ENCODE results near the gene GABBR2. TPM values are rescaled to one million over a fixed set of nuclear protein-coding genes. Genes with fewer than 3 reads are reported as not detected.

The GABBR2 gene
- total RNA-seq, 2 experiments from 2014 or later, result not detected

DNA sequence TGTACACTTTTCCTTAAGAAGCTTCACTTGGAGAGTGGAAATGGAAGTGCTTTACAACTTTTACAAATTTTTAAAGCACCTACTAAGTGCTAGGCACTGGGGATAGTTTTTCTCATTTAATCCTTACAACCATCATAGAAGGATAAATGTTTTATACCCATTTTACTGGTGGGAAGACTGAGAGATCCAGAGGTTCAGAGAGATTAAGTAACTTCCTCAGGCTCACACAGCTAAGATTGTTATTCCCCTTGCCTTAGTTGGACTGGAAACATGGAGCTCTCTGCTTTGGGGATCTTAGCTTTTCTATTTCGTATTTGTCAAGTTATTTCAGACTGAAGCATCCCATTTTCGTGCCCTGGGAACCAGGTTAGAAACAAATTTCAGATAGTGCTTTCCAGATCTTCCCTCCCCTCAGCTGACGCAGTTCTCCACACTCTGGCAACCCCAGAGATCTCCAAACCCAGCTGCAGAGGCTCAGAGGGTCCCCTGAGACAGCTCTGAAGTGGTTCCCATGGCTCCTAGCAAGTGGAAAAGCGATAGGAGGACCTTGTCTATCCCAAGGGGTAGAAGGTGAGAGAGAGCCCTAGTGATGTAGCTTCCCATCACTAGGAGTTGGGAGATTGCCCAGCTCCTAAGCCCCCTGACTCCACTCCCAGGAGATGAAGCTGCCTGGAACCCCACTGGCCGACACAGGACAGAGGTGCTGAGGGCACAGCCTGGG, 16.2 kb upstream of the GABBR2 start:
- no peaks in the 10 kb centered on the region for H3K4me1 ChIP-seq (ENCODE audit: insufficient read depth, low read length)
- no peak for DNase-seq
- Mint-ChIP-seq H3K9me3 (peaks cover 3% of the 10 kb centered on the region), H3K4me1 (ENCODE audit: low read depth) (no peaks in the 10 kb centered on the region), H3K4me3 (no peak overlapping the region), H3K36me3 (ENCODE audit: low read depth) (no peaks in the 10 kb centered on the region), H3K27ac (no peak overlapping the region), H3K27me3 (peaks cover 43% of the 10 kb centered on the region)
- H3K4me3 ChIP-seq (ENCODE audit: low read length), result no peak overlapping the region
- intact Hi-C loops (cut with DNase I, micrococcal nuclease), result no loop called here
- H3K36me3 ChIP-seq (ENCODE audit: insufficient read depth, low read length), result no peaks in the 10 kb centered on the region
- POLR2A ChIA-PET, result no interaction called here
- TF ChIP-seq, protein P1, sequence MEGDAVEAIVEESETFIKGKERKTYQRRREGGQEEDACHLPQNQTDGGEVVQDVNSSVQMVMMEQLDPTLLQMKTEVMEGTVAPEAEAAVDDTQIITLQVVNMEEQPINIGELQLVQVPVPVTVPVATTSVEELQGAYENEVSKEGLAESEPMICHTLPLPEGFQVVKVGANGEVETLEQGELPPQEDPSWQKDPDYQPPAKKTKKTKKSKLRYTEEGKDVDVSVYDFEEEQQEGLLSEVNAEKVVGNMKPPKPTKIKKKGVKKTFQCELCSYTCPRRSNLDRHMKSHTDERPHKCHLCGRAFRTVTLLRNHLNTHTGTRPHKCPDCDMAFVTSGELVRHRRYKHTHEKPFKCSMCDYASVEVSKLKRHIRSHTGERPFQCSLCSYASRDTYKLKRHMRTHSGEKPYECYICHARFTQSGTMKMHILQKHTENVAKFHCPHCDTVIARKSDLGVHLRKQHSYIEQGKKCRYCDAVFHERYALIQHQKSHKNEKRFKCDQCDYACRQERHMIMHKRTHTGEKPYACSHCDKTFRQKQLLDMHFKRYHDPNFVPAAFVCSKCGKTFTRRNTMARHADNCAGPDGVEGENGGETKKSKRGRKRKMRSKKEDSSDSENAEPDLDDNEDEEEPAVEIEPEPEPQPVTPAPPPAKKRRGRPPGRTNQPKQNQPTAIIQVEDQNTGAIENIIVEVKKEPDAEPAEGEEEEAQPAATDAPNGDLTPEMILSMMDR (IDR thresholded peaks at IDR 0.05), result no peak
- H3K27me3 ChIP-seq (ENCODE audit: control insufficient read depth in 1 of 2, insufficient read depth in 2 of 2, low read length in 2 of 2), result peaks cover 7 to 21% of the 10 kb centered on the region in 2 experiments
- CTCF ChIA-PET, result no interaction called here
- no peak for ATAC-seq (ENCODE audit: poor library complexity)
- H3K27ac ChIP-seq (ENCODE audit: low read depth in 1 of 2, low read length in 2 of 2), result no peak overlapping the region
- H3K9me3 ChIP-seq (ENCODE audit: control insufficient read depth in 1 of 2, insufficient read depth in 1 of 2, low read length in 2 of 2), result peaks cover 0 to 4% of the 10 kb centered on the region in 2 experiments

DNA sequence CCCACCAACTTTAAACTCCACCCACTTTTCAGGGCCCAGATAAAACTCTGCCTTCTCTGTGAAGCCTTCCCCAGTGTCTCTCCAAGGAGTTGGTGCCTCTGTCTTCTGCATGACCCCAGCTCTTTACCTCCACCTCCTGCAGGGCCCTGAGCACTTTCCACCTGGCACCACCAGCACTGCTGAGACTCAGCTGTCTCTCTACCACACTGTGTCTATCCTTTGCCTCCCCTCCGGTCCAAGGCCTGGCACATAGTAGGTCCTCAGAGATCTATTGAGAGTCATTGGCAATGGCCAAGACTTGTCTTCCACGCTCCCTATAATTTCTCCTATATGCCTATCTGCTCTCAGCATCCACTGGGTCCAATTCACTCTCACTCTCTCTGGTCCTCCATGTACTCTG, 12.9 kb upstream of the GABBR2 start:
- no peak for DNase-seq
- intact Hi-C loops (cut with DNase I, micrococcal nuclease), result no loop called here
- Mint-ChIP-seq H3K36me3 (ENCODE audit: low read depth) (no peaks in the 10 kb centered on the region), H3K4me3 (no peak overlapping the region), H3K27ac (no peak overlapping the region), H3K4me1 (ENCODE audit: low read depth) (no peaks in the 10 kb centered on the region), H3K27me3 (peaks cover 56% of the 10 kb centered on the region), H3K9me3 (peaks cover 3% of the 10 kb centered on the region)
- ChIA-PET POLR2A (no interaction called here), CTCF (no interaction called here)
- Histone ChIP-seq H3K4me3 (ENCODE audit: low read length) (no peak overlapping the region), H3K9me3 (ENCODE audit: control insufficient read depth in 1 of 2, insufficient read depth in 1 of 2, low read length in 2 of 2) (peaks cover 0 to 4% of the 10 kb centered on the region in 2 experiments), H3K4me1 (ENCODE audit: insufficient read depth, low read length) (no peaks in the 10 kb centered on the region), H3K27me3 (ENCODE audit: control insufficient read depth in 1 of 2, insufficient read depth in 2 of 2, low read length in 2 of 2) (peaks cover 11 to 21% of the 10 kb centered on the region in 2 experiments), H3K27ac (ENCODE audit: low read depth in 1 of 2, low read length in 2 of 2) (no peak overlapping the region), H3K36me3 (ENCODE audit: insufficient read depth, low read length) (no peaks in the 10 kb centered on the region)
- no peak for ATAC-seq (ENCODE audit: poor library complexity)
- TF ChIP-seq, protein P1 (IDR thresholded peaks at IDR 0.05), result no peak

DNA sequence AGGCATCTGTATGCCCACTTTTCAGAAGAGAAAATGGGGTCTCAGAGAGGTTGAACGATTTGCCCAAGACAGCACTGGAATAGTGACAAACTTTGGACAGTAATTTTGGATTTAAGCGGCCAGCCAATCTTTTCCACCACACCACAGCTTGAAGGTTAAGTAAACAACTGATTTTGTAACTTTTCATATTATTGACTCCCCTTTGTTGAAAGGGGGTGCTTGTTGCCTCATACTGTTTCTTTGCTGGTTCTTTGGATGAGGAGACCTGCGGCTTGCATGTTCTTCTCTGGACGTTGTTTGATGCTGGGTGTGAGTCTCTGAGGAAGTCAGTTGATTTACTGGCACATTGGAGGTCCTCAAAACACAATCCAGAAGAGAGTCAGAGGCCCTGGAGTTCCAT, 11.7 kb upstream of the GABBR2 start:
- Mint-ChIP-seq H3K36me3 (ENCODE audit: low read depth) (no peaks in the 10 kb centered on the region), H3K4me3 (no peak overlapping the region), H3K4me1 (ENCODE audit: low read depth) (no peaks in the 10 kb centered on the region), H3K27ac (no peak overlapping the region), H3K9me3 (peaks cover 3% of the 10 kb centered on the region), H3K27me3 (peaks cover 68% of the 10 kb centered on the region)
- Histone ChIP-seq H3K4me3 (ENCODE audit: low read length) (no peak overlapping the region), H3K36me3 (ENCODE audit: insufficient read depth, low read length) (no peaks in the 10 kb centered on the region), H3K27me3 (ENCODE audit: control insufficient read depth in 1 of 2, insufficient read depth in 2 of 2, low read length in 2 of 2) (peaks cover 11 to 27% of the 10 kb centered on the region in 2 experiments), H3K9me3 (ENCODE audit: control insufficient read depth in 1 of 2, insufficient read depth in 1 of 2, low read length in 2 of 2) (peaks cover 0 to 4% of the 10 kb centered on the region in 2 experiments), H3K4me1 (ENCODE audit: insufficient read depth, low read length) (no peaks in the 10 kb centered on the region), H3K27ac (ENCODE audit: low read depth in 1 of 2, low read length in 2 of 2) (no peak overlapping the region)
- TF ChIP-seq, protein P1 (IDR thresholded peaks at IDR 0.05), result no peak
- no peak for ATAC-seq (ENCODE audit: poor library complexity)
- intact Hi-C loops (cut with DNase I, micrococcal nuclease), result no loop called here
- ChIA-PET POLR2A (no interaction called here), CTCF (no interaction called here)
- no peak for DNase-seq

Measured in CD4-positive, alpha-beta T cell (primary cell).